GM12892 (cell line): ENCODE measurements around the gene PTPRN2.

Source experiments
- DNase-seq: peaks from one replicate; pipeline ENCODE4 v3.0.0; 2011; ENCODE audit not compliant: insufficient read length
- FAIRE-seq: peaks from 2 replicates; lab custom pipeline; 2011; peaks lifted over from hg19 to GRCh38; lab: Jason Lieb, UNC
- POLR2A ChIP-seq: IDR thresholded peaks from 2 replicates; pipeline ENCODE4 v1.6.1; 2011; ENCODE audit warnings: low read depth, low read length, control low read depth
- POLR2AphosphoS5 ChIP-seq: IDR thresholded peaks from 2 replicates; pipeline ENCODE4 v1.6.1; 2011; ENCODE audit warnings: low read depth, low read length, control low read depth
- TAF1 ChIP-seq: IDR thresholded peaks from 2 replicates; pipeline ENCODE4 v1.6.1; 2011; ENCODE audit warnings: low read depth, mild to moderate bottlenecking, control low read depth, low read length, borderline replicate concordance

Gene PTPRN2

DNA sequence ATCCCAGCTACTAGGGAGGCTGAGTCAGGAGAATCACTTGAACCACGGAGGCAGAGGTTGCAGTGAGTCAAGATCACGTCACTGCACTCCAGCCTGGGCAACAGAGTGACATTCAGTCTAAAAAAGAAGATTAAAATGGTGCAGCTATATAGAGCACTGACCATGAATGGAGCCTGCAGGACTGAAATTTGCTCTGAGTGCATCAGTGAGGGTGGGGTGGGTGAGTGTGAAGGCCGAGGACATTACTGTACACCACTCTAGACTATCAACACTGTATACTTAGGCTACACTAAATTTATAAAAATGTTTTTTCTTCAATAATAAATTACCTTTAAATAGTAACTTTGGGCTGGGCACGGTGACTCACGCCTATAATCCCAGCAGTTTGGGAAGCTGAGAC lies 294.7 kb downstream of the PTPRN2 start:
- no peak for FAIRE-seq
- no peak for DNase-seq
- no peak for TF ChIP-seq POLR2A
- TF ChIP-seq TAF1 = no peak
- no peak for TF ChIP-seq POLR2AphosphoS5

DNA sequence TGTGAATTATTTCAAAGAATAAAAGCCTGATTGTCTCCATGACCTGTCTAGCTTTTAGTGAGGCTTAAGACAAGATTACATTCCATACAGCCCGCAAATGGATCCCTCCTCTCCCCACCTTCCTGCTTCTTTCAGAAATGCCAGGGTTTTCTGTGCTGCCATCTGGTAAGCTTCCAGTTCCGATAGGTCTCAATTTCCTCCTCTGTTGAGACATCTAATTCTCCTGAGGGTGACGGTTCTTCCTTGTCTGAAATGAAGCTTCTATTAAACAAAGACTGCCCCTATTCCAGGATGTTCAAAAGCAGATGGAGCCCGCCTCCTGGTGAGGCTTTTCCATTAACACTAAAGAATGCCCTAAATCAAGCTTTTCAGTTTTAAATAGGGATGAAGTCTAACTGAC lies 295.6 kb downstream of the PTPRN2 start:
- FAIRE-seq = no peak
- DNase-seq = no peak
- TF ChIP-seq TAF1 (no peak), POLR2A (no peak), POLR2AphosphoS5 (no peak)

DNA sequence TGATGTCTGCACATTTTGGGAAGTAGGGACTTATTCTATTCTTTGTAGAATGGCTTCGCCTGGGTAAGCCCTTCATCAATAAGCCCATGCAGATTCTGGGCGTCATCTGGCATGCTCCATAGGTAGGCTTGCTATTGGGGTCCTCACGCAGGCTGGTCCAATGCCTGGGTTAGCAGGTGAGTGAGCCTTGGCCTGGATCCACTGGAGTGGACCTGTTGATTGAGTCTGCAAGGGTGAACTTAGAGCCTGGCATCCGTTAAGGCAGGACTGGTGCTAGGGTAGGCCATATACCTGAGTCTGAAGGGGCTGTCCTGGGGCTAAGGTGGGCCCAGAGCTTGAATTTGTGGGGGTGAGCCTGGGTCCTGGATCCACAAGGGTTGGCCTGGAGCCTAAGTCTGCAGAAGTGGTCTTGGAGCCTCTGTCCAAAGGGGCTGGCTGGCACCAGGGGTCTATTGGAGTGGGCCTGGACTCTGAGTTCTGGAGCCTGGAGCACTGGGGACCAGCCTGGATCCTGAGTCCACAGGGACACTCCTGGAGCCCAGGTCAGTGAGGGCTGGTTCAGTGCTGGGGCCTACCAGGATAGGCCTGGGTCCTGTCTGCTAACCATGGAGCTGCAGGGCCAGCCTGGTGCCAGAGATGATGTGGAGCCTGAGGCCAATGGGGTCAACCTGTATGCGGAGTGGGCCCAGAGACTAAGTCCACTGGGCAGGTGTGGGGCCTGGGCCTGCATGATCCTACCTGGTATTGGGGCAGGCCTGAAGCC lies 297.7 kb downstream of the PTPRN2 start:
- no peak for DNase-seq

DNA sequence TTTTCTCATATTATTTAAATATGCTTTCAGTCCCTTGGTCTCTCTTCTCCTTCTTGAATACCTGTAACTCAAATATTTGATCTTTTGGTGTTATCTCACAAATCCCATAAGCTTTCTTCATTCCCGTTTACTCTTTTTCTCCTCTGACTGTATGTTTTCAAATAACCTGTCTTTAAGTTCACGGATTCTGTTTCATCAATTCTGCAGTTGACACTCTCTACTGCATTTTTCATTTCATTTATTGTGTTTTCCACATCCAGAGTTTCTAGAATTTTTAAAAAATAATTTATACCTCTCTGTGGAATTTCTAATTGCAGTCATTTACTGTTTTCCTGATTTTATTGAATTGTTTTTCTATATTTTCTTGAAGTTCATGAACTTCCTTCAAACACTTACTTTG lies 298.4 kb downstream of the PTPRN2 start:
- no peak for DNase-seq
- FAIRE-seq = no peak
- TF ChIP-seq POLR2AphosphoS5 (no peak), TAF1 (no peak), POLR2A (no peak)

More for the DNA sequence above, 297.7 kb downstream of the PTPRN2 start:
- no peak for FAIRE-seq
- no peak for TF ChIP-seq POLR2A
- TF ChIP-seq TAF1 = no peak
- TF ChIP-seq POLR2AphosphoS5 = no peak

DNA sequence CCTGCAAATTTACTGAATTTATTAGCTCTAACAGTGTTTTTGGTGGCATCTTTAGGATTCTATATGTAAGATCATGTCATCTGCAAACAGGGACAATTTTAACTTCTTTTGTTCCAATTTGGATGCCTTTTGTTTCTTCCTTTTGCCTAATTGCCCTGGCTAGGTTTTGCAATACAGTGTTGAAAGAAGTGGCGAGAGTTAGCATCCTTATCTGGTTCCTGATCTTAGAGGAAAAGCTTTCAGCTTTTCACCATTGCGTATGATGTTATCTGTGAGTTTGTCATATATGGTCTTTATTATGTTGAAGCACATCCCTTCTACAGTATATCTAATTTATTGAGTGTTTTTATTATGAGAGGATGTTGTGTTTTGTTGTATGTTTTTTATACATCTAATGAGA lies 301.4 kb downstream of the PTPRN2 start:
- TF ChIP-seq POLR2A (no peak), TAF1 (no peak), POLR2AphosphoS5 (no peak)
- no peak for FAIRE-seq

DNA sequence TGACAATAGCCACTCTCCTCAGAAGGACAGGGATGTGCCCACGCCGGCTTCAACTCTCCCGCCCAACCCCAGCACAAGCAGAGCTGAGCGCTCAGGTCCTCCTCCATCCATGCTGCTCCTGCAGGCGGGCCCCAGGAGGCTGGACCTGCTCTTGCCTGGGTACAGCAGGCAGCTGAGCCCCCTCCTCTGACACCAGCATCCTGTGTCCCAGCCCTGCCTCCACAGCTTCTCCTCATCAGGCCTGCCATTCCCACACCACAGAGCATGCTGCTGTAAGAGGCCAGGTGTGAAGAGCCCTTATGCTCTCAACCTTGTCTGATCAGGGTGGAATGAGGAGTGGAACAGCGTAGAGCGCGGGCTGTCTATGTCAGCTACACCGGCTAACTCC lies 302.2 kb downstream of the PTPRN2 start:
- no peak for TF ChIP-seq POLR2AphosphoS5
- TF ChIP-seq TAF1 = no peak
- TF ChIP-seq POLR2A = no peak
- FAIRE-seq = no peak

More for the DNA sequence above, 301.4 kb downstream of the PTPRN2 start:
- DNase-seq = no peak

DNA sequence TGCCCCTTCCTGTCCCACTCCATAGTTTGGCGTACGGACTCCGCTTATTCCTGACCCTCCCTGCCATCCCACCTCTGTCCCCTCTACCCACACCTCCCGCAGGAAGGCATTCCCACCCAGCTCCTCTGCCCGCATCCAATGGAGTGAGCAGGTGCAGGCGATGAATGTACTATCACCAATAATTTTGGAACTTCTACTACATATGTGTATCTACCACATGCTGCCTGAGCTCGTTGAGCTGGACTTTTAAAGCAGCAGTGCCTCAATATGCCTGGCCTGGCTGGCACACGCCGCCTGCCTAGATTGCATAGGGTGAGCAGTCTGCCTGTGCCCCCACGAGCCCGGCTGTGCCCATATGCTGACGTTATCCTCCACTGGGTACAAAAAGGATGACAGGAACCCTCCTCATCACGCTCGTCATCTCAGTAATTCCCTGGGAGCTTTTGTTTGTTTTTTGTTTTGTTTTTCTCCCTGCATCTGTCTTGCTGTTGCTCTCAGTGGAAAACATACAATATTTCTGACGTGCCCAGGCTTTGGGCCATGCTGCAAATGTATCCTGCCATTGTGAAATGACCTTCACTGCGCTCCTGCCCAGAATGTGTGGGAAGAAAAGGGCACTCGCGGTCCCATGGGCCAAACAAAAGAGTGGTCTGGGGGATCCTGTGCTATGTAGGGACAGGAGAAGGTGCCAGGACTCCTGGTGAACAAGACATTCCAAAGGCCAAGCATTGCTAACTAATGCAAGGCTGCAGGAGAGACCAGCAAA lies 302.8 kb downstream of the PTPRN2 start:
- DNase-seq = no peak
- TF ChIP-seq POLR2AphosphoS5 (no peak), POLR2A (no peak), TAF1 (no peak)
- FAIRE-seq = no peak

More for the DNA sequence above, 302.2 kb downstream of the PTPRN2 start:
- no peak for DNase-seq

DNA sequence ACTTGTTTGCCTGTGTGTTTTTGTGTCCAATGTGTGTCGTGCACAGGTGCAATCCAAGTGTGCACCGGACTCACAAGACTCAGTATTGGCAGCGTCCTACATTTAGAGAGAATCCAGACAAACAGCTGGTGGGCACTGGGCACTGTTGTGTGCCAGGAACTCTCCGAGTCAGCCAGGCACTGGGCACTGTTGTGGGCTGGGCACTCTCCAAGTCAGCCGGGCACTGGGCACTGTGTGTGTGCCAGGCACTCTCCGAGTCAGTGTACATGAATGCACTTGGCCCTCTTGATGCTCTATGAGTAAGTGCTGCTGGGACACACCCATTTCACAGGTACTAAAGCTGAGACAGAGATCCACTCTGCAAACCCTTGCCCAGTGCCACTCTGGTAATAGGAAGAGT lies 303.5 kb downstream of the PTPRN2 start:
- no peak for FAIRE-seq
- DNase-seq = no peak
- TF ChIP-seq POLR2A = no peak
- no peak for TF ChIP-seq TAF1
- no peak for TF ChIP-seq POLR2AphosphoS5

DNA sequence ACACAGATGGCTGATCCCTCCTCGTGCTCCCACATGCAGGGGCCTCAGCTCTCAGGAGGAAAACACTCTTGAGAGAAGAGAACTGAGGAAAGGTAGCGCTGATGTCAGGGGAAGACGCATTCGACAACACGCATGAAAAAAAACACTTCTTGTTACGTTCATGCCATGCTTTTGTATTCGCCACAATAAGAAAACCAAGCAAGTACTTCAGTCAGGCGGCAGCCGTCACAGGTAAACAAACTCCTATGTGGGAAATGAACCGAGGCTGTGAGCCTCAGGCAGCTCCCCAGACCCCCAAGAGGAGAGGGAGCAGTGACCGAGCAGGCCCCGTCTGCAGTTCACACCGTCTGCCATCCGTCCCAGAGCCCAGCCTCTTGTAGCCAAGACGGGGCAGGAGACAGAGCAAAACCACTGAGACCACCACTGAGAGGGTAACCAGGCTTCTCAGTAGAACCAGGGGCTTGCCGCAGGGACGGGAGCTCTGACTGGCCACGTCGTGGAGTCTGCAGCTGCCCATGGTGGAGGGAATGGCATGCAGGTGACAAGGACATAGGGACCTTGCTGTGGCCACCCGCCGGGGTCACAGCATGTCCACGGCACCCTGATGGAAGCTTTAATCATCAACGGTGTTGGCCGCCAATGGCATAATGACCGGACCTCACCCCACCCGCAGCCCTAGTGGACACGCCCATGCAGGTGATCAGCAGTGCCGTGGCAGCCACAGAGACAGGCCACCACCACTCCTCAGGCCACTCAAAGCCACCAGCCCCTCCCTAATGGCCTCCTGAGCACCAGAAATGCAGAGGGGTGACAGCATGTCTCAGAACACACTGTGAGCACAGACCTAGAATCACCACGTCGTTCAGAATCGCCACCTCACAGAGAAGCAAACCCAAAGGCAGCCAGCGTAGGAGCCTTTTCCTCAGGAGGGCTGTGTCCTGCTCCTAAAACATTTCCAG lies 304.3 kb downstream of the PTPRN2 start:
- DNase-seq (no peak), FAIRE-seq (no peak)
- TF ChIP-seq TAF1 (no peak), POLR2A (no peak), POLR2AphosphoS5 (no peak)

DNA sequence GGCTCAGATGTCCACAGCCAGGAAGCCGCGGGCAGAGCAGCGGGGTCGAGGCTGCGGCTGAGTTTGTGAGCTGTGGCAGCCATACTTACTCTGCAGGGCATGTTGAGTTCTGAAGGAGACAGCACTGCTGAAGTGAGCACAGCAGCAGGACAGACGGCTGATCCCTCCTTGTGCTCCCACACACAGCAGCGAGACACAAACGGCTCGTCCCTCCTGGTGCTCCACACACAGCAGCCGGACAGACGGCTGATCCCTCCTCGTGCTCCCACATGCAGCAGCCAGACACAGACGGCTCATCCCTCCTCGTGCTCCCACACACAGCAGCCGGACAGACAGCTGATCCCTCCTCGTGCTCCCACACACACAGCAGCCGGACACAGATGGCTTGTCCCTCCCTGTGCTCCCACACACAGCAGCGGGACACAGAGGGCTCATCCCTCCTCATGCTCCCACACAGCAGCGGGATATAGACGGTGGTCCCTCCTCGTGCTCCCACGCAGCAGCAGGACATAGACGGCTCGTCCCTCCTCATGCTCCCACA lies 305.1 kb downstream of the PTPRN2 start:
- FAIRE-seq (no peak), DNase-seq (no peak)
- TF ChIP-seq POLR2AphosphoS5 (no peak), POLR2A (no peak), TAF1 (no peak)
